GM19239 (cell line): ENCODE measurements around the gene IDI1.
"Not testable (repeated sequence)": the region's sequence is repeated elsewhere in the genome, so short reads cannot be mapped to it uniquely, and the experiment has no call there.

ENCODE experiments used
- DNase-seq: peaks from one replicate; pipeline ENCODE4 v3.0.0; 2011; ENCODE audit warnings: low spot score; ENCODE audit not compliant: insufficient read length
- FAIRE-seq: peaks from 2 replicates; lab custom pipeline; 2011; peaks lifted over from hg19 to GRCh38; lab: Jason Lieb, UNC

Gene IDI1

DNA sequence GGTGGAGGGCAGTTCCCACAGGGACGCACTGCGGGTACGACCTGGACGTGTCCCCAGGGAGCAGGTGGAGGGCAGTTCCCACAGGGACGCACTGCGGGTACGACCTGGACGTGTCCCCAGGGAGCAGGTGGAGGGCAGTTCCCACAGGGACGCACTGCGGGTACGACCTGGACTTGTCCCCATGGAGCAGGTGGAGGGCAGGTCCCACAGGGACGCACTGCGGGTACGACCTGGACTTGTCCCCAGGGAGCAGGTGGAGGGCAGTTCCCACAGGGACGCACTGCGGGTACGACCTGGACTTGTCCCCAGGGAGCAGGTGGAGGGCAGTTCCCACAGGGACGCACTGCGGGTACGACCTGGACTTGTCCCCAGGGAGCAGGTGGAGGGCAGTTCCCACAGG lies 10.2 kb downstream of the IDI1 start:
- FAIRE-seq, DNase-seq: not testable (repeated sequence)

DNA sequence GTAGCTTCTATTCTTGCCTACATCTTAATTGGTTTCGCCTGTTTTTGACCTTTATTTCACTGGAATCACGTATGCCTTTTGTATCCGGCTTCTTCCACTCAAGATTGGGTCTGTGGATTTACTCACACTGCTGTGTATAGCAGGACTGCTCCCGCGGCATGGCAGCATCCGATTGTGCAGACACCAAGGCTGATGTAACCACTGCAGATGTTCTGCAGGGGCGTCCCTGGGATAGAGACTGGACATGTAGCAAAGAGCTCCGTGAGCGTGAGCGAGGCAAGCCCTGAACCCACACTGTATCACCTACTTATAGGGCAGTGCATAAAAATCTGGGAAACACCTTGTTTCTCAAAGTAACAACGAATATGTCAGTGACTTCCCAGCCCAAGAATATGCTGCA lies 11.8 kb downstream of the IDI1 start:
- DNase-seq (no peak), FAIRE-seq (no peak)

DNA sequence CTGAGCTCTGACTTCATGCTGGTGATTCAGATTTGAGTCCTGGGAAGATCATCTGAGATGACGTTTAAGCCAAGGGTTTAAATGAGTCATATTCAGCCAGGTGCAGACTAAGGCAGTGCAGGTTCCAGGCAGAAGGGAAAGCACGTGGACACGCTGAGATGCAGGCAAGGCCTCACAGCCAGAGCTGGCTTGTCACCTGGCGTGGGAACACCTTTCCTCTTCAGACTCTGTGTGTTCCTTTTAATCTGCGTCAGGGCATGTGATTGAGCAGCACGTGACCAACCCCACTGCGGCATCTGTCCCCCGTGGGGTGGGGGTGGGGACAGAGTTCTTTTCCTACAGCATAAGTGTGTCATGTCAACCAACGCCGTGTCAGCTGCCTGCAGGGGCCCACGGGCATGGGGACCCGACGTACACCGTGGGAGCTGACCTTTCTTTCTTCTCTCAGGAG lies 12.6 kb downstream of the IDI1 start:
- no peak for FAIRE-seq

DNA sequence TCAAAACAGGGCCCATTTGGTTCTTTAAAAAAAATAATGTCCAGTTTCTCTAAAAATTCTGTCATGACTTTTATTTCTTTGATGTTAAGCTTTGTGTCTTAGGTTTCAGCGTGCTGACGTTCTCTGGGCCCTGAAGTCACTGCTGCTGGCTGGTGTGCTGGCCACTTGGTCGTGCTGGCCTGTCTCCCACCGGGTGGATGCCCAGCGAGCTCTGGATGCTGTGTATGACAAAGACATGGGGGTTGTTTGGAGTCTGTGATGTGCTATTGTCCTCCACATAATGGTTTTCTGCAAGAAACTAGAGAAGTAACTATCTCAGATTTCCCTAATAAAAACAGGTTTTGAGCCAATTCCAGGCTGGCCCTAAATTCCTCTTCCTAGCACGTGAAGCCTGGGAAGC lies 13.7 kb downstream of the IDI1 start:
- no peak for FAIRE-seq
- DNase-seq: no peak

More for the DNA sequence above, 12.6 kb downstream of the IDI1 start:
- DNase-seq: no peak

DNA sequence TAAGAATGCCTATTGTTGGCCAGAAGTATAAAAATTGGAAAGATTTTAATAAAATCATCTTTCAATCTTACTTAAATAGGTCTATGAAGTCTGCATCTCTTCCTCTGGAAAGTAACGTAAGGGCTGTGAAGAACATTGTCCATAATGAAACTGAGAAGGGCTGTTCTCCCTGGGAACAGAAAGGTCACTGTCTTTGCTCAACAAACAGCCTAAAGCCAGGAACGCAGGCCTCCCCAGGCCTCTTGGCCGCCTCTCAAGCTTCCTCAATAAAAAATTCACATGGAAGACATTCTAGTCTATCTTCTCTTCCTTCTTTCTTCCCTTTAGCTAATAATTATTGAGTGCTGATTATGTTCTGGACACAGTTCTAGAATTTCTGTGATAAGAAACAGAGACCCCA lies 14.2 kb downstream of the IDI1 start:
- DNase-seq (no peak), FAIRE-seq (no peak)

DNA sequence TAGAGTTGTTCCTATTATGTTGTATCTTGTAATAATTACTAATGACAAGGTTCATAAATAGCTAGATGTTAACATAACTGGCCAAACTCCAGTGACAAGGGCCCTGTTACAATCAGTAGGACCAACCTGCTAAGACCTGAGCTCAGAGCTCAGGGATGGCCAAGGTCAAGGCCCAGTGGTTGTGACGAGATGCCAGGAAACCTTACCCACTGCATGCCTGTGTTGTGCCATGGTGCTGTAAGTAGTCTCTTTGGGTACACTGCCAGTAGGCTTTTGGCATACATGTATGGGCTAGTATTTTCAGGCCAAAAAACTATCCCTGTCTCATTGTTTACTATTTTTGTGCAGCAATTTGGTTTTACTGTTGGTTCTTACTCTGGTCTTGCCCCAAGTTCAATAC lies 15.3 kb downstream of the IDI1 start:
- no peak for FAIRE-seq
- no peak for DNase-seq

DNA sequence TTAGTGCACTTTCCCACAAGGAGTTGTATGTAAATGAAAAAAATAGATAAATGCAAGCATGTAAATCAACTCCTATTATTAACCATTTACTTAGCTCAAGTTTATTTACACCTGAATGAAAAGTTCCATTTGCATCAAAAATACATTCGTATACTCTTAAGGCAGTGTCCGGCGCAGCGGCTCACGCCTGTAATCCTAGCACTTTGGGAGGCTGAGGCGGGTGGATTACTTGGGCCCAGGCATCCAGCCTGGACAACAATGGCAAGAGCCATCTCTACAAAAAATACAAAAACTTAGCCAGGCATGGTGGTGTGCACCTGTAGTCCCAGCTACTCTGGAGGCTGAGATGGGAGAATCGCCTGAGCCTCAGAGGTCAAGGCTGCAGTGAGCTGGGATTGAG lies 19.1 kb downstream of the IDI1 start:
- no peak for FAIRE-seq
- DNase-seq: no peak

DNA sequence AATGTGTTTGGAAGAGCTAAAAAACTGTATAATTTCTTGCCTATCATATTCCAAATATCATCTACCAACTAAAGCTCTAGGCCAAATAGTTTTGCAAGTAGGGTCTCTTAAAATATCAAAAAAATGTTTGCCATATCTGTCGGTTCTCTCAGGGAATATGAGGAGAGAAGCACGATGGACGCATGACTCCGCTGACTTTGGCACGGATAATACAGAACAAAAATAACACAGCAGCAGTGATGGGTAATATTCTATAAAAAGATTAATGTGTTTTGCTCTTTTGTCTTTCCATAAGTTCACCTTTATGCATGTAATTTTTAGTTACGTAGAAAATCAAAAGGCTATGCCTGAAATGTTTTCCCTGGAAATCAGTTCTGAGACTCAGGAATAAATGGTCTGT lies 22.3 kb downstream of the IDI1 start:
- DNase-seq: no peak
- no peak for FAIRE-seq

DNA sequence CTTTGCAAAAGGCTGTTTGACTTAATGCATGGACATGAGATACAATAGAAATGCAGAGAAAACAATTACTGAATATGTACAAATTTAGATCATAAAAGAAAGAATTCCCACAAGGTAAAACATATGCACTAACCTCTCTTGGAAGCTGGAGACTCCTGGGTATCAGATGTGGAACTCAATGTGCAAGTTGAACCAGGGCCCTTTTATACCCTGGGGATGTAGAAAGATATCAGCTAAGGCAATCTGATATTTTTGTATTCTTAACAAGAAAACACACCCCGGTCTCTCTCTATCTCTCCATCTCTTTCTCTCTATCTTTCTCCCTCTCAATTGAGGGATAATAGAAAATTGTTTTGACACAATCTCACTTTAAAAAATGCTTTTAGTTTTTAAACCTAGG lies 23.2 kb downstream of the IDI1 start, which contains the start of gene IDI2:
Gene IDI2 (minus strand): TSS at position 177 of the 400 bp plus-strand sequence. CDS start 1,136 bp downstream, outside the sequence.
- DNase-seq (no peak), FAIRE-seq (no peak)

DNA sequence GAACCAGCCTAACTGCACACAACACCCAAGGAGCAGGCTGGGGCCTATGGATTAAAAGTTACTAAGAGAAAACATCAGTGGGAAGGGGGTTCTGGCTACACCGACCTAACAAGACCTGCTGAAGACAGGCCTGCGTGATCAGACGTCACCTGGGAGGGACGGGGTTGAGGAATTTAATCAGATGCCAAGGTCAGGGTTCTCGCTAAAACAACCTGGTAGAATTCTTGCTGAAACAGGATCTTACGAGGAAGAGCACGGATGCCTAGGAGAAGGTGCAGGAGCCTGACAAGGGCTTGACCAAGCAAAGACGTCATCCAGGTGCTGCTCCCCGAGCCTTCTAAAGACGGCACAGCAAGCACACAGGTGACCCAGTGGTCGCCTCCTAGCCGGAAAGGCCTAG lies 24.8 kb downstream of the IDI1 start:
- FAIRE-seq (no peak), DNase-seq (no peak)

DNA sequence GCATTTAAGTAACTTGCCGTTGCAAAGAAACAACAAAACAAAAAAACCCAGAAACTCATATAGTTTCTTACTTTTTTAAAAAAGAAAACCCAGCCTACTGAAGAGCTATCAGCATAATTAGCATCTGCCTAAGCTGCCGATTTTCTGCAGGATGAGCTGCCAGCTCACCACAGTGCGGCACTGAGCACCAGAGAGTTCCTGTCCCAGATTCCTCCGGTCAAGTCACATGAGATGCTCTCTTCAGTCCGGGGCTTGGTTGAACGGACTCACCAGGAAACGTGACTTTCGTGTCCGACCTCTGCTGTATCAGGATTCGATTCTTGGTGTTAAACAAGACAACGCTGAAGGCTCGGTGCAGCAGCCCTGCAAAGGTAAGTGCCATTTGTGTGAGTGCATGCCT lies 26.5 kb downstream of the IDI1 start:
- FAIRE-seq (no peak), DNase-seq (no peak)

DNA sequence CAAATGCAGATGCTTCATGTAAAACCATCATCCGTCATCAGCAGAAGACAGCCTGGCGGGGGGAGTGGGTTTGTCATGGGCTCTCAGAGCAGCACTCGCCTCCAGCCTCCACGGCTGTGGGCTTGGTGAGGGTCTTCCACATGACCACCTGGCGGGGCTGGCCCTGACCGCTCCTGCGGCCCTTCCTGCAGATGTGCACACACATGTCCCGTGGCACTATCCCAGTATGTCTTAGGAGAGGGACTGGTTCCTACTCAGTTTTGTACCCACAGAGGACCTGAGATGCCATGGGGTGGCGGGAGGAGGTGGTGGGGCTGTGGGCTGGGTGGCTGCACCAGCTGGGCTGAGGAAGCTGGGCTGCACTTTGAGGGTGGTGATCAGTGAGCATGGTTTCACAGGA lies 28.0 kb downstream of the IDI1 start:
- DNase-seq (no peak), FAIRE-seq (no peak)

DNA sequence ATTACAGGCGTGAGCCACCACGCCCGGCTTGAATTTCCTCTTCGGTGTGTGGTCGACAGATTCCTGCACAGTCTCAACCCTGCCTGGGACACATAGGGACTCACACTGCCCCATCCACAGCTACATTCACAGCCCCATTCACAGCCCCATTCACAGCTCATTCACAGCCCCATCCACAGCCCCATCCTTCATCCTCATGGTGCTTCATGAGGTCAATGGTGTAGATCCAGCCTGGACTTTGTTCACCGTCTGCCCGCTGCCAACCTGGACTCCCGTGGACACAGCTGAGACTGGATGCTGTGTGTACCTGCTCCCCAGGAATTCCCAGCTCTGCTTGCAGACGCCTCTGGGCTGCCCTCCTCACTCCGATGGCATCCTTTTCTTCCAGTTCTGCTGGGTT lies 28.5 kb downstream of the IDI1 start:
- no peak for DNase-seq
- no peak for FAIRE-seq

DNA sequence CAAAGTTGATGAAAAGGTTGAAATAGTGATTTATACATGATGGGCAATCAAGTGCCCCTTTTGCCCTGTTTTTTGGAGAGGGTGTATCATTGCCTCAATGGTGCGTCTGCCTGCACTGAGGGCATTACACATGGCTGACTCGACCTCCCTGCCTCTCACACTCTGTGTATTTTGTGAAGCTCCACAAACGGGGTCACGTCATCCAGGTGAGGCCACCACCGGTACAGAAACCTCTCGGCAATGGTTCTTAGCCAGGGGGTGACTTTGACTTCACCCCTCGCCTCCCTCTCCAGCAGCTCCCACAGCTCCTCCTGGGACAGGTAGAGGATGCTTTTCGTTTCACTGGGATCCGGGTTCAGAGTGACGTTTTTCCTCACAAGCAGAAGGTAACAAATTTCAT lies 29.6 kb downstream of the IDI1 start:
- DNase-seq (no peak), FAIRE-seq (no peak)

DNA sequence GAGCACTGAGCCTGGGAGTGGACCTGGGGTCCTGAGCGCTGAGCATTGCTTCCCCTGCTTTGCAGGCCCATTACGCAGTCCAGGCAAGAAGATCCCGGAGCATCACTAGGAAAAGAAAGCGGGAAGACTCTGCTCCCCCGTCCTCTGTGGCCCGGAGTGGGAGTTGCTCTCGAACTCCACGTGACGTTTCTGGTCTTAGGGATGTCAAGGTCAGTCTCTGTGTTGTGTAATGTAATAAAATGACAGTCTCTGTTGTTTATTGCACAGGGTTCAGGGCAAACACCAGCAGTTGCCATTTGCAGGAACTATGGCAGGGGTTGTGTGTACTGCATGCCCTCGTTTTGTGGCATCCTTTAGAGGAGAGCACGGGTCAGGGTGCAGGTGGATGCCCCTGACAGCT lies 33.2 kb downstream of the IDI1 start:
- DNase-seq (no peak), FAIRE-seq (no peak)

DNA sequence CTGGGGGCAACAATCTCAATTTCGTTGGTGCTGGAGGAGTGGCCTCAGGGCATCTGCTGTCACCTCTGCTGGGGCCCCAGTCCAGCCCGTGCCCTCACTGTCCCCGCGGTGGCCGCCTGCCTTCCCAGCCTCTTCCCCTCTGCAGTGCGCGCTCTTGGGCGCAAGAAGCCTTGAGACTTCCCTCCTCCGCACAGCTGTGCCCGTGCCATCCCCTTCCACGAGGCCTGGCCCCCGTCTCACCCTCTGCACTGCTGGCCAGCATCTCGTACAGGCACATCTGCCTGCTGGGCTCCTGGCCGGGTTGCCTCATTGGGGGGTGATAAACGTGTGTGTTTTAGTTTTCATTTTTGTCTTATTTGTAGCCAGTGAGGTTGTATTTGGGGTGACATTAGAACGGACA lies 37.2 kb downstream of the IDI1 start:
- DNase-seq (no peak), FAIRE-seq (no peak)

DNA sequence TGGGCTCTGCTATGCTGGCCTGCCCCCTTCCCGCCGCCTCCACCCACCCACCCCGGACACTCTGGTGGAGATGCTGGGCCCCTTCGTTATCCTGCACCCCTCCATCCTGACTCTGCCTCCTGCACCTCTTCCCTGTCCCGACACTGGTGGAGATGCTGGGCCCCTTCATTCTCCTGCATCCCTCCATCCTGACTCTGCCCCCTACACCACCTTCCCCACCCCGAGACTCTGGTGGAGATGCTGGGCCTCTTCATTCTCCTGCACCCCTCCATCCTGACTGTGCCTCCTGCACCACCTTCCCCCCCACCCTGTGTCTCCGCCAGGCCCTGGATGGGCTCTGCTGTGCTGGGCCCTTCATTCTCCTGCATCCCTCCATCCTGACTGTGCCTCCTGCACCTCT lies 38.2 kb downstream of the IDI1 start:
- no peak for DNase-seq
- FAIRE-seq: no peak

DNA sequence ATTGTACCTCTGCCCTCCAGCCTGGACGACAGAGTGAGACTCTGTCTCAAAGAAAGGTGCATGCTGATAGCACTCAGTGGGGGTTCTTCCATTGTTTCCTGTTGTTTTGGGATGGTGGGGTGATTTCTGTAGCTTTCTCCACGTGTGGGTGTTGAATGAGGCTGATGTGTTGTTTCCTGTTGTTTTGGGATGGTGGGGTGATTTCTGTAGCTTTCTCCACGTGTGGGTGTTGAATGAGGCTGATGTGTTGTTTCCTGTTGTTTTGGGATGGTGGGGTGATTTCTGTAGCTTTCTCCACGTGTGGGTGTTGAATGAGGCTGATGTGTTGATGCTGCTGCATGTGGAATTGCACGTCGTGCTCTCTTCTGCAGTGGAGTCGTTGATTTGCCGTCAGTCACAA lies 39.0 kb downstream of the IDI1 start:
- not testable (repeated sequence) for DNase-seq, FAIRE-seq

DNA sequence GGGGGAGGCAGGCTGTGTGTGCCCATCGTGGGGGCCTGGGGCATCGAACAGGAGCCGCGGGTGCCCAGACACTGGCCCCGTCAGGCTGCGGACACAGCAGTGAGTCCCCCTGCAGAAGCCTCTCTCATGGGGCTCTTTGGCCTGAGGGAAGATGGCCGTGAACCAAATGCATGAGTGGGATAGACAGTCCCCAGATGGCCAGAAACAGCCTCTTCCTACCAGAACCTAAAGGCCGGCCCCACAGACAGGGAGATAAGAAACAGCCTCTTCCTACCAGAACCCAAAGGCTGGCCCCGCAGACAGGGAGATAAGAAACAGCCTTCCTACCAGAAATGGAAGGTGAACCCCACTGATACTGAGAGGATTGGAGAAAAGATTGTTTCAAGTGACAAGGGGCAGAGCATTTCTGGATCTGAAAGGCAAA lies 39.8 kb downstream of the IDI1 start:
- FAIRE-seq (no peak), DNase-seq (no peak)

DNA sequence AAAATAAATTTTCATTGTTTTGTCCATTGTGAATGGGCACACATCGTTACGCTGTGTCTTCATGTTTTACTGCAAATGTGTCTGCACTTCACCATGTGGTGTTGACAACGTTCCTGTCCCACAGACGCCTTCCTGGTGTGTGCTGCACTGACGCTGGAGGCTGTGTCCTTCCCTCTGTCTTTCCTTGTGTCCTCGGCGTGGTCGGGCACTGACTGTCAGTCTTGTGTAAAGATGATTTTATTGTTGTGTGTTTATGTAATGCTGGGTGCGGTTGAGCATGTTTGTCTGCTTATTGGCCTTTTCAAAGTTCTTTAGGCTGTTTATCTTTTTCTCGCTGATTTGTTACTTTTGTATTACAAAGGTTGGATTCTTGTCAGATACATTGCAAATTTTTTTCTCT lies 41.3 kb downstream of the IDI1 start:
- no peak for FAIRE-seq
- no peak for DNase-seq

DNA sequence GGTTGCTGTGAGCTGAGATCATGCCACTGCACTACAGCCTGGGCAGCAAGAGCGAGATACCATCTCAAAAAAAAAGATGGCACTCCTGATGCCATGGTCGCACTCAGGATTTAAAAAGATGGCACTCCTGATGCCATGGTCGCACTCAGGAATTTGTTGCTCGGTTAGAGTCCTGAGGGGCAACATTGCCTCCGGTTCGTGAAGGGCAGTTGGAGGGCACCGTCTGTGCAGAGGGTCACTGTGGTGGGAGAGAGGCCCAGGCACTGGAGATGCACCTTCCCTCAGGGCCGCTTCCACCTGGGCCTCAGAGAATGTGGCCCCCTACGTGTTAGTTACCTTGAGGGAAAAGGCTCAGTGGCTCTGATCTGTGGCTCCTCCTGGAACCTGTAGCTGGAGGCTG lies 42.3 kb downstream of the IDI1 start:
- FAIRE-seq: no peak

DNA sequence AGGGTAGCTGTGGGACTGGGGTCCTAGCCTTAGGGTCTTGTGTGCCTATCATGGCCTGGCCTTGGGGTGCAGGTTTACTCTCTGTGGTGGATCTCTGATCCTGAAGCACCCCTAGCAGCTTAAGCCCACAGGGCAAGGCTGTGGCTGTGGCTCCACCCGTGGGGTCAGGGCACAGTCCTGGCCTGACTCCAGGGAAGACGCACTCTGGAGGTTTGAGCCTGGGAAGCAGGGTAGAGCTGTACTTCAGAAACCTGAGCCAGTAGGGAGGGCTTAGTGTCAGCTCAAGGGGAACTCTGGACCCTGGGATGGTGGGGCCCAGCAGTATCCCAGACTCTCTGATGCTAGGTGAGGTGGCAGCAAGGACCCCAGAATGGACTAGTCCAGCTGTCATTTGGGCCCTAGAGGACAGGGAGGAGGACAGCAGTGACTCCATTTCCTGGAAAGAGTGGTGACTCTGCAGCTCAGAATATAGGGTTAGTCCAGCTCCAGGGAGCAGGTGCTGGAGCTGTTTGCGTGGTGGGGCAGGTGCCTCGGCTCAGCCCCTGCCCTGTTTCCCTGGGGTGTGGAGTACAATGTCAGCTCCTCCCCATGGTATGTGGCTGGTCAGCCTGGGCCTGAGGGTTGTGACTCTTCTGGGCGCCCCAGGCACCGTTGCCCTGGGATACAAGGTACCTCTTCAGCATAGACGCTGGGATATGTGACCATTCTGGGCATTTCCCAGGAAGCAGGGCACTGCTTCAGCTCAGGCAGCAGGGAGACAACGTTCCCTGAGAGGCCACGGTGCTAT lies 44.8 kb downstream of the IDI1 start:
- FAIRE-seq: no peak
- no peak for DNase-seq

More for the DNA sequence above, 42.3 kb downstream of the IDI1 start:
- no peak for DNase-seq
